ENCODE data around the gene GALP.

GRCh38 chr19:56146904-56147303 is 28.9 kb upstream of the GALP start:
- TF ChIP-seq JUNB (IDR thresholded peaks at IDR 0.05; ENCODE audit: unreplicated experiment), result no peak
- no peak for TF ChIP-seq CTCF (conservative IDR thresholded peaks at IDR 0.05; ENCODE audit: low read depth in 2 of 2)
- no peak for TF ChIP-seq POLR2AphosphoS5 (IDR thresholded peaks at IDR 0.05; ENCODE audit: low read depth)
- TF ChIP-seq CREB1 (CRISPR knock-in tag; IDR thresholded peaks at IDR 0.05; ENCODE audit: low read depth), result no peak
- TF ChIP-seq STAT1 (IDR thresholded peaks at IDR 0.05; ENCODE audit: unreplicated experiment), result no peak
